OCI-M1 (cell line): ENCODE measurements around the gene EME2.

Experiments
- DNase-seq: peaks from one replicate; lab custom pipeline; 2025; lab: John Stamatoyannopoulos, UW

The EME2 gene

DNA sequence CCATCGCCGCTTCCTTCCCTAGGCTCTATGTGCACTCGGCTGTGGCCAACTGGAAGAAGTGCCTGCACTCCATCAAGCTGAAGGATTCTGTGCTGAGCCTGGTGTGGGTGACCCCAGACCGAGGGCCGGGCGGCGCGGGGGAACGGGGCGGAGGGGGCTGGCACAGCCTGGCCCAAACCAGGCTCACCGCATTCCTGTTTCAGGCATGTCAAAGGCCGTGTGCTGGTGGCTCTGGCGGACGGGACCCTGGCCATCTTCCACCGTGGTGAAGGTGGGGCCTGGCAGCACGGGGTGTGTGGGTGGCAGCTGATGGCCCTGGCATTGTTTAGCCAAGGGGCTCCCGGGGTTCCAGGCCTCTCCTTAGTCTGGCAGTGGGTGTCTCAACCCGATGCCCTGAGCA is 5.9 kb upstream of the EME2 start:
- no peak for DNase-seq

DNA sequence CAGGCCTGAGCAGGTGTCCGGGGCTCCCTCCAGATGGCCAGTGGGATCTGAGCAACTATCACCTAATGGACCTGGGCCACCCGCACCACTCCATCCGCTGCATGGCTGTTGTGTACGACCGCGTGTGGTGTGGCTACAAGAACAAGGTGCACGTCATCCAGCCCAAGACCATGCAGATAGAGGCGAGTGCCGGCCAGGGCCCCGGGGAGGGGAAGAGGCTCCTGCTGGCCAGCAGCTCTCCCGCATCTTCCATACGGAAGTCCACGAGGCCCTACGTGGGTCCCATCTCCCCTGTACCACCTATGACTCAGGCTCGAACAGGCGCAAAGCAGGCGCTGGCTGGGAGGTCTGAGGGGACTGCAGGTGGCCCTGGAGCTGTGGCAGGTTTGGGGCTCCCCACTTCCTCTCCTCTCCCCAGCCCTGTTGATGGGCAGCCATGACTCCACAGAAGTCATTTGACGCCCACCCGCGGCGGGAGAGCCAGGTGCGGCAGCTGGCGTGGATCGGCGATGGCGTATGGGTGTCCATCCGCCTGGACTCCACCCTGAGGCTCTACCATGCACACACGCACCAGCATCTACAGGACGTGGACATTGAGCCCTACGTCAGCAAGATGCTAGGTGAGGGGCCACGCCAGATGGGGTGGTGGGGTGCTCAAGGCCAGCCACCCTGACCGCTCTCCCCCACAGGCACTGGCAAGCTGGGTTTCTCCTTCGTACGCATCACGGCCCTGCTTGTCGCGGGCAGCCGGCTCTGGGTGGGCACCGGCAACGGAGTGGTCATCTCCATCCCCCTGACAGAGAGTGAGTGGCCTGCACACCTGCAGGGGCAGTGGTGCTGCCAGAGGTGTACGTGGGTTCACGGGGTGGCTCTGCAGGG is 5.3 kb upstream of the EME2 start:
- DNase-seq = no peak

GRCh38 chr16:1768061-1768766 is 4.4 kb upstream of the EME2 start:
- DNase-seq = no peak

DNA sequence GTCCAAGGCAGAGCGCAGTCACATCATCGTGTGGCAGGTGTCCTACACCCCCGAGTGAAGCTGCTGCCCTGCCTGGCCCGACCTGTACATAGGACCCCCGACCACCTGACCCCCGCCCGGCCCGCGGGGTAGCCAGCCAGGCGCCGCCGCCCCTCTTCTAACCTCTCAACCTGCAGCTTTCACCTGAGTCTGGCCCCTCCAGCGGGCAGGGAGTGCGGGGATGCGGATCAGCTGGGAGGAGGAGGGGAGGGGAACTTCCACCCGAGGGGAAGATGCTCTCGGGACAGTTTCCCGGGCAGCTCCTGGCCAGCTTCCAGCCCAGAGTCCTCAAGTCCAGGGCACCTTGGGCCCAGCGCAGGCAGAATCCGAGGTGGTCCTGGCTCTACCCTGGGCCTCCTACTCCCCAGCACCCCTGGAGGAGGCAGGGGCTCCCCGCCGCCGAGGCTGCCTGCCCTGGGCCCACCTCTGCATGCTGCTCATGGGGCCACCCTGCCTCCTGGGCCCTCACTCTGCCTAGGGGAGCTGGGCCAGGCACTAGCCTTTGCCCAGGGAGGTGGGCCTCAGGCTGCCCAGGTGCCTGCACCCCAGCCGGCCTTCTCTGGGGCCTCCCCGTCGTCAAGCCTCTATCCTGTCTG is 3.7 kb upstream of the EME2 start:
- no peak for DNase-seq

GRCh38 chr16:1769402-1770300 is 3.0 kb upstream of the EME2 start:
- DNase-seq = no peak

DNA sequence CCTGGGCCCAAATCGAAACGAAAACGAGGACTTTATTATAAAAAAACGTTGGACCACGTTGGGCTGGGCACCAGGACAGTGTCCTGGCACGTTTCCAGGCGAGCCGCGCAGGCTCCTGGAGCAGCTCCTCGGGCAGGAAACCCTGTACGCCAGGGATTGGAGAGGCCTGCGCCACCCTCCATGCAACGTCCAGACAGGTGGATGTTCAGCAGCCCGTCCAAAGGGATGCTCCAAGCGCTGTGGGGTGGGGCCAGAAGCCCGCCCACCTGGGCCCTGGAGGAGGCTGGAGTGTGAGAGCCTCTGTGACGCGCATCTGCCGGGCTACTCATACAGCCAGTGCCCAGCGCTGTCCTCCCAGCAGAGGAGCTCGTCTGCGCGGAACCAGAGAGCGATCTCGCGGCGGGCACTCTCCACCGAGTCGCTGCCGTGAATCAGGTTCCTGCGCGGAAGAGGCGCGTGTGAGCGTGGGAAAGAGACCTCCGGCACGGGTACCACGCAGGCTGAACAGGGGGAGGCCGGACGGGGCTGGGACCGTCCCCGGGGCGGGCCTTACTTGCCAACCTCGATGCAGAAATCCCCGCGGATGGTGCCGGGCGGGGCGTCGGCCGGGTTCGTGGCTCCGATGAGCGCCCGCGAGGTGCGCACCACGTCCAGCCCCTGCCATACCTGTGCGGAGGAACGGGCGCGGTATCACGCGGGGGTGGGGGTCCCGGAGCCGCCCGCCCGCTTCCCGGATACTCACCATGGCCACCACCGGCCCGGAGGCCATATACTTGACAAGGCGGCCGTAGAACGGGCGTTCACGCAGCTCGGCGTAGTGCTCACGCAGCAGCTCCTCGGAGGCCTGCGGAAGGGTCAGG is 2.1 kb upstream of the EME2 start:
- peak; percentile 39 for DNase-seq

GRCh38 chr16:1771188-1771863 is 1.3 kb upstream of the EME2 start, which contains the start of gene NME3:
NME3 (minus strand) TSS chr16:1771543; CDS start chr16:1771534, 9 bp downstream.
- peak; percentile 81 for DNase-seq

DNA sequence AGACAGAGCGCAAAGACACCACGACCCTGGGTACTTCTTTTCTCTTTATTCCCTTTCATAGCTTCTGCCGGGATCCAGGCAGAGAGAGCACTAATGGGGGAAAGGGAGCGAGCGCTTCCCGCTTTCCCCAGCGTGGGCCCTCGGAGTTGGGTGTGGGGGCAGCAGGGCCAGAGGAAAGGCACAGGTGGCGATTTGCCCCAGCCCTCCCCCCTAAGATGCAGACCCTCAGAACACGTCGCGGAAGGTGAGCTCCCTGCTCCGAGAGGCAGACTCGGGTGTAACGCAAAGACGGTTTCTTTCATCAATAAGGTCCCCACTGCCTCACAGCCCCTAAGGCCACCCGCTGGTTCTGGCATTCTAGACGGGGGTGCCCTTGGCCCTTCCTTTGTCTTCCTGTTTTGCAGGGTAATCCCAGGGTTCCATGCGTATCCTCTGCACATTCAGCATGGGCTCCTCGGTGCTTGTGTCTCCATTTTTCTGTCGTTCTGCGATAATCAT is 697 bp upstream of the EME2 start:
- DNase-seq = no peak

GRCh38 chr16:1772908-1773702 is 495 bp downstream of the EME2 start, which contains the start of gene MRPS34:
MRPS34 (minus strand) TSS chr16:1773134; CDS start chr16:1773119, 15 bp downstream.
- DNase-seq = peak; percentile 92

GRCh38 chr16:1773703-1774447 is 1.3 kb downstream of the EME2 start:
- DNase-seq = peak; percentile 52

GRCh38 chr16:1774448-1774780 is 1.8 kb downstream of the EME2 start:
- DNase-seq = no peak

GRCh38 chr16:1775006-1775845 is 2.6 kb downstream of the EME2 start:
- no peak for DNase-seq

DNA sequence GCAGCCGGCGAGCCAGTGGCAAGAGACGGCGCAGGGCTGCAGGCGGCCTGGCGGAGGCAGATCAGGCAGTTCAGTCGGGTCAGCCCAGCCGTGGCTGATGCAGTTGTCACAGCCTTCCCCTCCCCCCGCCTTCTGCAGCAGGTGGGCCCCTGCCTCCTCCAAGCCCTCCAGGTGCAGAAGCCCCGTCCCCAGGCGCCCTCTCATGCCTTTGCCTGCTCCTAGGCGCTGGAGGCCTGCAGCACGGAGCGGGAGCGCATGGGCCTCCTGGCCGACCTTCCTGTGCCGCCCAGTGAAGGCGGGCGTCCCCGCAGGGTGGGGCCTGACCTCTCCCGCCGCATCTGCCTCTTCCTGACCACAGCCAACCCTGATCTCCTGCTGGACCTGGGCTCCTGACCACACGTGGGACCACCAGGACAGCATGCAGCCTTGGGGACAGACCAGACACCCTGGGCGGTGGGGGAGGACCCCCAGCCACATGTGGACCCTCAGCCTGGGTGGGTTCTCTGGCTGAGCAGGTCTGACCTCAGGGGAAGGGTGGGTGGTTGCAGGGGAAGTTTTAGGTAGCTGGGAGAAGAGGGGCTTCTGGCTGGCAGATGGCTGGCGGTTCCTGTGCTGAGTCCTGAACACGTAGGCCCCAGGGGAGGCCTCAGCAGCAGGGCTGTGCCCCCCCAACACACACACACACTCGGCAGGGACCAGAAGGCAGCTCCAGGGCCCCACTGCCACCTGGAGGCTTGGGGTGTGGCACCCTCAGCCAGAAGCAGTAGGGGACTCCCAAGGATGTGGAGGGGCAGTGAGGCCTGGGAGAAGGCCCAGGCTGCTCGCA is 3.4 kb downstream of the EME2 start:
- no peak for DNase-seq

- no peak for DNase-seq
These were observed 4.0 kb downstream of the EME2 start for GRCh38 chr16:1776672-1776955.

DNA sequence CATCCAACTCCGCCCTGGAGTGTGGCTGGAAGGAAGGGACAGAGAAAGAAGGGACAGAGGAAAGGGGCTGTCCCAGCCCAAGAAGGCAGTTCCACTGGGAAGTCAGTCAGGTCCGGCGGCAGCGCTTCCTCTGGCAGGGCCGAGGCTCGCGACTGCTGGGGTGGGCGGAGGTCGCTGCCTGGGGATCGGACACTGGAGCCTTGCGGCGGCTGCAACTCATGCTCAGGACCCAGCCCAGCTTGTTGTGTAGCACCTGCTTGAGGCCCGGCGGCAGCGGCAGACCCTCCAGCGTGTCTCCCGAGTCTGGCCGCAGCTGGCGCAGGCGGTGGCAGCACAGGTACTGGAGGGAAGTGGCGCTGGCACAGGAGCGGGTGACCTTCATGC is 4.4 kb downstream of the EME2 start:
- DNase-seq = no peak

GRCh38 chr16:1777375-1778199 is 5.0 kb downstream of the EME2 start:
- no peak for DNase-seq
